SK-N-SH (cell line): ENCODE measurements around the gene ADCY1. TPM values are rescaled to one million over a fixed set of nuclear protein-coding genes. Genes with fewer than 3 reads are reported as not detected.
A peak's percentile ranks its signal among the peaks of the same experiment; 100 is the strongest.

Source experiments
- CTCF ChIA-PET: fragments of 300-600, 350-600 bp; formaldehyde crosslinking; extraction: SDS; loops from one replicate; lab custom pipeline; 2021; lab: Yijun Ruan, JAX
- POLR2A ChIA-PET: fragments of 350-600 bp; sonication (Branson Sonifier 250); formaldehyde crosslinking; extraction: SDS; loops from one replicate; lab custom pipeline; 2020; ENCODE audit warnings: antibody characterized with exemption, inconsistent platforms; lab: Yijun Ruan, JAX
- DNase-seq: peaks from one replicate; pipeline ENCODE4 v3.0.0; 2012
- H2AFZ ChIP-seq: fragments of 200-600 bp; sonication (generic); 2 replicates; pipeline ENCODE4 v1.8.1; 2016; ENCODE audit warnings: antibody characterized with exemption, mild to moderate bottlenecking, low read depth
- H3F3A ChIP-seq: fragments of 200-600 bp; sonication (generic); replicated peaks from 2 replicates; pipeline ENCODE3; 2016; ENCODE audit warnings: antibody characterized with exemption, mild to moderate bottlenecking; ENCODE audit not compliant: insufficient read depth
- H3K27ac ChIP-seq, 2 experiments: fragments of 200-500 bp in 1 of 2; fragments of 200-600 bp in 1 of 2; sonication (Bioruptor generic) in 1 of 2; sonication (generic), shearing (Covaris generic) in 1 of 2; 2 replicates each; pipeline versions ENCODE4 v1.5.1 to v1.6.1; 2014 to 2016; ENCODE audit warnings: low read depth in 2 of 2, inconsistent platforms in 1 of 2, low read length in 1 of 2, mild to moderate bottlenecking in 1 of 2, mixed read lengths in 1 of 2
- H3K27me3 ChIP-seq: fragments of 200-600 bp; sonication (generic), shearing (Covaris generic); 2 replicates; pipeline ENCODE4 v1.6.1; 2016; ENCODE audit warnings: mixed run types; ENCODE audit not compliant: insufficient read depth
- H3K36me3 ChIP-seq, 2 experiments: fragments of 200-500 bp in 1 of 2; fragments of 200-600 bp in 1 of 2; sonication (Bioruptor generic) in 1 of 2; sonication (generic) in 1 of 2; replicated peaks in 1 of 2; 2 replicates each; pipeline versions ENCODE3 to v1.5.1; 2014 to 2016; ENCODE audit warnings: low read length in 1 of 2, mild to moderate bottlenecking in 1 of 2; ENCODE audit not compliant: insufficient read depth in 2 of 2, control insufficient read depth in 1 of 2
- H3K4me1 ChIP-seq, 2 experiments: fragments of 200-500 bp in 1 of 2; fragments of 200-600 bp in 1 of 2; sonication (Bioruptor generic) in 1 of 2; sonication (generic), shearing (Covaris generic) in 1 of 2; 2 replicates each; pipeline versions ENCODE4 v1.5.1 to v1.6.1; 2014 to 2016; ENCODE audit warnings: low read depth in 1 of 2, low read length in 1 of 2, mixed run types in 1 of 2; ENCODE audit not compliant: insufficient read depth in 2 of 2, control insufficient read depth in 1 of 2
- H3K4me2 ChIP-seq: fragments of 200-600 bp; sonication (generic), shearing (Covaris generic); 2 replicates; pipeline ENCODE4 v1.6.1; 2017; ENCODE audit warnings: mixed run types
- H3K4me3 ChIP-seq, 2 experiments: fragments of 200-500 bp in 1 of 2; fragments of 200-600 bp in 1 of 2; sonication (Bioruptor generic) in 1 of 2; sonication (generic), shearing (Covaris generic) in 1 of 2; 2 replicates each; pipeline versions ENCODE4 v1.5.1 to v1.8.1; 2014 to 2016; ENCODE audit warnings: low read depth in 2 of 2, inconsistent platforms in 1 of 2, low read length in 1 of 2, mild to moderate bottlenecking in 1 of 2, mixed read lengths in 1 of 2, moderate library complexity in 1 of 2
- H3K79me2 ChIP-seq: fragments of 200-600 bp; sonication (generic); 2 replicates; pipeline ENCODE4 v1.8.1; 2017; ENCODE audit warnings: mild to moderate bottlenecking; ENCODE audit not compliant: insufficient read depth
- H3K9ac ChIP-seq: fragments of 200-600 bp; sonication (generic); 2 replicates; pipeline ENCODE4 v1.6.1; 2017; ENCODE audit warnings: mixed run types
- H3K9me2 ChIP-seq: fragments of 200-600 bp; sonication (generic); 2 replicates; pipeline ENCODE4 v1.6.1; 2017; ENCODE audit warnings: mixed run types
- H3K9me3 ChIP-seq: fragments of 200-600 bp; sonication (generic); 2 replicates; pipeline ENCODE4 v1.6.1; 2017; ENCODE audit warnings: mixed run types, mild to moderate bottlenecking, moderate library complexity
- H4K20me1 ChIP-seq: fragments of 200-600 bp; sonication (generic); 2 replicates; pipeline ENCODE4 v1.6.1; 2017; ENCODE audit warnings: mild to moderate bottlenecking, mixed run types; ENCODE audit not compliant: insufficient read depth
- ELF1 ChIP-seq: IDR thresholded peaks from 2 replicates; pipeline ENCODE4 v1.4.0; 2012
- EP300 ChIP-seq, 2 experiments: IDR thresholded peaks; 2 replicates each; pipeline versions ENCODE4 v1.4.0 to v1.6.1; 2012; ENCODE audit warnings: borderline replicate concordance in 1 of 2, low read depth in 1 of 2, low read length in 1 of 2
- EZH2phosphoT487 ChIP-seq: fragments of 200-600 bp; sonication (generic); IDR thresholded peaks from 2 replicates; pipeline ENCODE4 v1.6.1; 2017; ENCODE audit warnings: low read depth, mixed run types, mild to moderate bottlenecking, antibody characterized with exemption, moderate library complexity, borderline replicate concordance
- FOSL2 ChIP-seq: IDR thresholded peaks from 2 replicates; pipeline ENCODE4 v1.4.0; 2012; ENCODE audit warnings: low read depth, mild to moderate bottlenecking, moderate library complexity, borderline replicate concordance
- FOXJ3 ChIP-seq: sonication (generic); formaldehyde crosslinking; IDR thresholded peaks from 2 replicates; pipeline ENCODE4 v1.5.1; 2020; ENCODE audit warnings: mild to moderate bottlenecking, missing genetic modification reagents
- FOXM1 ChIP-seq: IDR thresholded peaks from 2 replicates; pipeline ENCODE4 v1.4.0; 2012; ENCODE audit warnings: low read depth, mild to moderate bottlenecking
- GABPA ChIP-seq: IDR thresholded peaks from 2 replicates; pipeline ENCODE4 v1.4.0; 2012; ENCODE audit warnings: low read depth, mild to moderate bottlenecking
- GATA2 ChIP-seq: sonication (generic); formaldehyde crosslinking; IDR thresholded peaks from 2 replicates; pipeline ENCODE4 v1.5.0; 2020; ENCODE audit warnings: mild to moderate bottlenecking, missing genetic modification reagents
- MEF2A ChIP-seq: IDR thresholded peaks from 2 replicates; pipeline ENCODE4 v1.4.0; 2012; ENCODE audit warnings: low read depth, borderline replicate concordance
- NRF1 ChIP-seq: IDR thresholded peaks from 2 replicates; pipeline ENCODE4 v1.6.1; 2012; ENCODE audit warnings: low read depth, mild to moderate bottlenecking, low read length
- PBX3 ChIP-seq: IDR thresholded peaks from 2 replicates; pipeline ENCODE4; 2012
- RFX5 ChIP-seq: IDR thresholded peaks from 2 replicates; pipeline ENCODE4 v1.6.1; 2012; ENCODE audit warnings: mild to moderate bottlenecking, improper control_type of control experiment, low read length
- RXRA ChIP-seq: IDR thresholded peaks from 2 replicates; pipeline ENCODE4 v1.4.0; 2012; ENCODE audit warnings: low read depth, mild to moderate bottlenecking, borderline replicate concordance
- TCF12 ChIP-seq: IDR thresholded peaks from 2 replicates; pipeline ENCODE4 v1.4.0; 2012
- WGBS: methylation state at CpG from one replicate; pipeline ENCODE4 v1.1.6; 2017; ENCODE audit warnings: low lambda C conversion rate; 5-methylcytosine and 5-hydroxymethylcytosine counted together
- polyA plus RNA-seq, 3 experiments: library from polyadenylated mRNA; depleted of rRNA; stranded (reverse); fragments of >200 nt; gene quantifications; 2 replicates each; pipeline ENCODE4 v1.2.3, GENCODE V29; 2012
- TF ChIP-seq, protein P1 (sequence below): fragments of 150-350 bp; IDR thresholded peaks from 2 replicates; pipeline ENCODE4 v1.6.1; 2017; ENCODE audit warnings: antibody characterized with exemption, low read length, low read depth, borderline replicate concordance
- TF ChIP-seq, protein P2 (sequence below): fragments of 200-600 bp; sonication (generic); IDR thresholded peaks from 2 replicates; pipeline ENCODE4 v1.6.1; 2017; ENCODE audit warnings: antibody characterized with exemption, mild to moderate bottlenecking, moderate library complexity

ADCY1 gene
- polyA plus RNA-seq, 1 of the 3 experiments (the other 2 are of a cell fraction), result 0.16 TPM

- Histone ChIP-seq H4K20me1 (no peaks in the 10 kb centered on the region), H3K4me2 (no peak overlapping the region), H3K36me3 (peaks cover 0 to 4% of the 10 kb centered on the region in 2 experiments), H3K9me3 (no peaks in the 10 kb centered on the region), H3K4me1 (peaks cover 0 to 14% of the 10 kb centered on the region in 2 experiments; a peak in 1 of 4 replicates), H2AFZ (no peak overlapping the region), H3K9me2 (no peaks in the 10 kb centered on the region), H3K27me3 (no peaks in the 10 kb centered on the region), H3K79me2 (no peaks in the 10 kb centered on the region), H3K27ac (peak overlapping the region in 1 of 2 experiments; percentile 24; a peak in 1 of 4 replicates), H3K9ac (no peak overlapping the region), H3F3A (no peaks in the 10 kb centered on the region), H3K4me3 (no peak overlapping the region)
- TF ChIP-seq RFX5 (no peak), TCF12 (no peak), EP300 (IDR thresholded peaks at IDR 0.05; ENCODE audit: borderline replicate concordance in 1 of 2, low read depth in 1 of 2, low read length in 1 of 2) (no peak), NRF1 (no peak), PBX3 (no peak), FOXM1 (no peak)
- DNase-seq, result no peak
- ChIA-PET CTCF (interaction anchor here (1.5 kb wide), 1 partner anchor 13 kb away, joined by 3 read pairs; no protein-coding TSS in a partner anchor), POLR2A (no interaction called here)
- 17% methylated on average over 1 of the region's 1 CpG for WGBS
These were observed 31.9 kb downstream of the ADCY1 start for GRCh38 chr7:45606050-45606449.

- no peak for DNase-seq
- Histone ChIP-seq H2AFZ (no peak overlapping the region), H4K20me1 (no peaks in the 10 kb centered on the region), H3K4me1 (peaks cover 0 to 6% of the 10 kb centered on the region in 2 experiments; a peak in 1 of 4 replicates), H3F3A (no peaks in the 10 kb centered on the region), H3K36me3 (peaks cover 0 to 4% of the 10 kb centered on the region in 2 experiments), H3K79me2 (no peaks in the 10 kb centered on the region), H3K9ac (no peak overlapping the region), H3K4me2 (no peak overlapping the region), H3K9me3 (no peaks in the 10 kb centered on the region), H3K4me3 (no peak overlapping the region), H3K9me2 (no peaks in the 10 kb centered on the region), H3K27me3 (no peaks in the 10 kb centered on the region), H3K27ac (no peak overlapping the region; a peak in 1 of 4 replicates)
- POLR2A ChIA-PET, result no interaction called here
- 43% methylated on average over 7 of the region's 7 CpGs for WGBS
- TF ChIP-seq GATA2 (CRISPR knock-in tag), result peak; percentile 40
- TF ChIP-seq FOXM1, result no peak
- no peak for TF ChIP-seq ELF1
- no peak for TF ChIP-seq FOXJ3
- TF ChIP-seq, protein P1, sequence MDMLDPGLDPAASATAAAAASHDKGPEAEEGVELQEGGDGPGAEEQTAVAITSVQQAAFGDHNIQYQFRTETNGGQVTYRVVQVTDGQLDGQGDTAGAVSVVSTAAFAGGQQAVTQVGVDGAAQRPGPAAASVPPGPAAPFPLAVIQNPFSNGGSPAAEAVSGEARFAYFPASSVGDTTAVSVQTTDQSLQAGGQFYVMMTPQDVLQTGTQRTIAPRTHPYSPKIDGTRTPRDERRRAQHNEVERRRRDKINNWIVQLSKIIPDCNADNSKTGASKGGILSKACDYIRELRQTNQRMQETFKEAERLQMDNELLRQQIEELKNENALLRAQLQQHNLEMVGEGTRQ, result no peak
- CTCF ChIA-PET, result interaction anchor here (0.8 to 1.5 kb wide), 3 partner anchors 10 to 40 kb away, joined by 3 to 4 read pairs (median 3); no protein-coding TSS in a partner anchor
These were observed 32.8 kb downstream of the ADCY1 start for GRCh38 chr7:45606931-45607330.

DNA sequence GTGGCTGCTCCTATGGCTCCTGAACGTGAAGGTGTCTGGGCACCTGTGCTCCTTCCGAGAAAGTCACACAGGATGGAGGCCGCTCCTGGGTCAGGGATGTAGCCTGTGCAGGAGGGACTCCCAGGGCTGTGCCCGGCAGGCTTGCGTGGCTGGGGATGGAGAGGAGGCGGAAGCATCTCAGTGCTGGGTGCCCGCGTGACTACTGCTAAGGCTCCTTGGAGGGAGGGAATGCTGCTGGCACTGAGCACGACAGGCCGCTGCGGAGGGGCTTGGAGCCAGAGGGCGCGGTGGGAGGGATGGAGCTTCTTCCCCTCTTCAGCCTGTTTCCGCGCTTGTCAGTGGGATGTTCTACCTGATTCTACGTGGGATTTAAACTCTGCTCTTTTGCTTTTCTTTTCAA lies 35.0 kb downstream of the ADCY1 start:
- Histone ChIP-seq H3K9ac (no peak overlapping the region), H3K79me2 (no peaks in the 10 kb centered on the region), H2AFZ (no peak overlapping the region), H4K20me1 (no peaks in the 10 kb centered on the region), H3K36me3 (peaks cover 0 to under 1% of the 10 kb centered on the region in 2 experiments), H3K27me3 (no peaks in the 10 kb centered on the region), H3K4me1 (peaks cover 0 to 3% of the 10 kb centered on the region in 2 experiments; a peak in 1 of 4 replicates), H3K9me3 (no peaks in the 10 kb centered on the region), H3K9me2 (0 out of 2 replicates have a peak, but pooled peaks cover 4% of the 10 kb centered on the region), H3K27ac (no peak overlapping the region), H3F3A (no peaks in the 10 kb centered on the region), H3K4me3 (no peak overlapping the region), H3K4me2 (no peak overlapping the region)
- no peak for DNase-seq
- TF ChIP-seq GABPA (no peak), MEF2A (no peak), FOXJ3 (no peak), RXRA (no peak), ELF1 (no peak), PBX3 (no peak), FOSL2 (no peak), EZH2phosphoT487 (no peak)
- TF ChIP-seq, protein P2, sequence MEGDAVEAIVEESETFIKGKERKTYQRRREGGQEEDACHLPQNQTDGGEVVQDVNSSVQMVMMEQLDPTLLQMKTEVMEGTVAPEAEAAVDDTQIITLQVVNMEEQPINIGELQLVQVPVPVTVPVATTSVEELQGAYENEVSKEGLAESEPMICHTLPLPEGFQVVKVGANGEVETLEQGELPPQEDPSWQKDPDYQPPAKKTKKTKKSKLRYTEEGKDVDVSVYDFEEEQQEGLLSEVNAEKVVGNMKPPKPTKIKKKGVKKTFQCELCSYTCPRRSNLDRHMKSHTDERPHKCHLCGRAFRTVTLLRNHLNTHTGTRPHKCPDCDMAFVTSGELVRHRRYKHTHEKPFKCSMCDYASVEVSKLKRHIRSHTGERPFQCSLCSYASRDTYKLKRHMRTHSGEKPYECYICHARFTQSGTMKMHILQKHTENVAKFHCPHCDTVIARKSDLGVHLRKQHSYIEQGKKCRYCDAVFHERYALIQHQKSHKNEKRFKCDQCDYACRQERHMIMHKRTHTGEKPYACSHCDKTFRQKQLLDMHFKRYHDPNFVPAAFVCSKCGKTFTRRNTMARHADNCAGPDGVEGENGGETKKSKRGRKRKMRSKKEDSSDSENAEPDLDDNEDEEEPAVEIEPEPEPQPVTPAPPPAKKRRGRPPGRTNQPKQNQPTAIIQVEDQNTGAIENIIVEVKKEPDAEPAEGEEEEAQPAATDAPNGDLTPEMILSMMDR, result no peak
- 77% methylated on average over 16 of the region's 16 CpGs for WGBS
- POLR2A ChIA-PET, result no interaction called here
- CTCF ChIA-PET, result interaction anchor here (0.7 to 1.2 kb wide), 2 partner anchors 17 to 404 kb away, joined by 3 to 4 read pairs; no protein-coding TSS in a partner anchor
